NT2/D1 (cell line): ENCODE results near the gene TGM6.

ENCODE experiments used
- SUZ12 ChIP-seq: IDR thresholded peaks from 2 replicates; pipeline ENCODE4 v1.6.1; 2011; ENCODE audit not compliant: insufficient read length, insufficient read depth; ENCODE audit errors: extremely low read depth
- YY1 ChIP-seq: IDR thresholded peaks from 2 replicates; pipeline ENCODE4 v1.6.1; 2011; ENCODE audit not compliant: insufficient read length, insufficient read depth
- ZNF274 ChIP-seq: IDR thresholded peaks from 2 replicates; pipeline ENCODE4 v1.6.1; 2011; ENCODE audit warnings: mild to moderate bottlenecking, low read depth, low read length

GRCh38 chr20:2340823-2341222 lies 39.9 kb upstream of the TGM6 start:
- TF ChIP-seq YY1 (no peak), ZNF274 (no peak), SUZ12 (no peak)
